Anterior cingulate cortex (tissue), 58 donors: ENCODE results near the gene GTF2H4.
"Not testable (repeated sequence)": the region's sequence is repeated elsewhere in the genome, so short reads cannot be mapped to it uniquely, and the experiment has no call there.

Experiments used
- DNase-seq, 58 donors: peaks; one replicate each; lab custom pipeline; 2025; lab: John Stamatoyannopoulos, UW

The GTF2H4 gene

DNA sequence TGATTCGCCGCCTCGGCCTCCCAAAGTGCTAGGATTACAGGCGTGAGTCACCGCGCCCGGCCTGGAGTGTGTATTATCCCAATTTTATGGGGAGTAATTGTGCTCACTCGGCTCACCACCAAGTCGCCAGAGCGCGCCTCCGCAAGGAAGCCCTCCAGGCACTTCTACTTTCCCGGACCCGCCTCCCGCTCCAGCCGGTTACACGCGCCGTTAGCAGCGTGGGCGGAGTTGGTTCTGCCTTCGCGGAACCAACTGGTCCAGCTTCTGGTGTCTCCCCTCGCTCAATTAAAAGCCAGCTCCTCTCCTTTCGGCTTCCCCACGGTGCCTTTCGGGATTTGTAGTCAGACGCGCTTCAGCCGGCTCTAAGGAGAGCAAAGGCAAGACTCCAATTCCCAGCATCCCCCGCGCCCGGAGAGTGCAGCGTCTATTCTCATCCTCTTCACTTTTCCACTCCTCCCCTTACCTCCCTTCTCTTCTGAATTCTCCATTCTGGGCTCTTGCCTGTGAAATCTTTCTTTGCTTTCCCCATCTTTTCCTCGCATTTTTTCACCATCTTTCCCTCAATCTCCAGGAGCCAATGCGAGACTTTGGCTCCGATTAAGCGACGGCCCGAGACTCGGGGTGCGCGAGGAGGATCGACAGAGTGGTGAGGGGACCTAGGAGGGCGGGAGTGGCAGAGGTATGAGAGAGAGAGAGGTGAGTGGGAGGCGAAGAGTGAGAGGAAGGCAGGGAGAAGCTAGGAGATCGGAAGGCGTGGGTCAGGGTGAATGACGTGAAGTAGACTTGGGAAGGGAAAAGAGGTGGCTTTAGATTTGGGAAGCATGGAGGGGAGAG lies at the start of gene GTF2H4:
Gene GTF2H4, plus strand, starts transcription at position 450 of the 834 bp plus-strand sequence.
- peak; percentile 75 to 99 (median 96) for DNase-seq

GRCh38 chr6:30859726-30860125 lies 48.3 kb upstream of the GTF2H4 start:
- DNase-seq = not testable (repeated sequence)

DNA sequence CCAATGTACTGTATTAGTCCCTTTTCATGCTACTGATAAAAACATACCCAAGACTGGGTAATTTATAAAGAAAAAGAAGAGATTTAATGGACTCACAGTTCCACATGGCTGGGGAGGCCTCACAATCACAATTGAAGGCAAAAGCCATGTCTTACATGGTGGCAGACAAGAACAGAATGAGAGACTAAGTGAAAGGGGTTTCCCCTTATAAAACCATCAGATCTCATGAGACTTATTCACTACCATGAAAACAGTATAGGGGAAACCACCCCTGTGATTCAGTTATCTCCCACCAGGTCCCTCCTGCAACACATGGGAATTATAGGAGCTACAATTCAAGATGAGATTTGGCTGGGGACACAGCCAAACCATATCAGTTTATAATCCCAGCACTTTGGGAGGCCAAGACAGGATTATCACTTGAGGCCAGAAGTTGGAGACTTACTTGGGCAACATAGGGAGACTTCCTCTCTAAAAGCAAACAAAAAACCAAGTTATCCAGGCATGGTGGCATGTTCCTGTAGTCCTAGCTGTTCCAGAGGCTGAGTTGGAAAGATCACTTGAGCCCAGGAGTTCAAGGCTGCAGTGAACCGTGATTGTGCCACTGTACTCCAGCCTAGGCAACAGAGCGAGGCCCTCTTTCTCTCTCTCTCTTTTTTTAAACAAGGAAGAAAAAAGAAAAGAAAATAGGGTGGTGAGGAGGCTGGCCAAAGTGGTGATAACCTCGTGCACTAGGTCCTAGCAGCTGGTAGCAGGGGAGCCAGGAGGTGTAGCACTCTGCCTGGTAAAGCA lies 46.6 kb upstream of the GTF2H4 start:
- no peak for DNase-seq

- DNase-seq = no peak
These were observed 45.7 kb upstream of the GTF2H4 start for GRCh38 chr6:30862156-30862875.

GRCh38 chr6:30864325-30864724 lies 43.7 kb upstream of the GTF2H4 start:
- DNase-seq = no peak

DNA sequence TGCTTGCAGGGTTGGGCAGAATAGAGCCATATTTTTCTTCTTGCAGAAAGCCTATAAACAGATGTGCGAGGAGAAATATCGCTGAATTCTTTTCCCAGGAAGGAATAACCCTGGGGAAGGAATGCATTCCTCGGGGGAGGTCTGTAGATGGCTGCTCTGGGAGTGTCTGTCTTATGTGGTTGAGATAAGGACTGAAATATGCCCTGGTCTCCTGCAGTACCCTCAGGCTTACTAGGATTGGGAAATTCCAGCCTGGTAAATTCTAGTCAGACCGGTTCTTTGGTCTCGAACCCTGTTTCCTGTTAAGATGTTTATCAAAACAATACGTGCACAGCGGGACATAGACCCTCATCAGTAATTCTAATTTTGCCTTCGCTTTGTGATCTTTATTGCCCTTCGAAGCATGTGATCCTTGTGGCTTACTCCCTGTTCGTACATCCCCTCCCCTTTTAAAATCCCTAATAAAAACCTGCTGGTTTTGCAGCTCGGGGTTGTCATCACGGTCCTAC lies 38.7 kb upstream of the GTF2H4 start:
- DNase-seq = not testable (repeated sequence)

- DNase-seq = no peak
These were observed 37.5 kb upstream of the GTF2H4 start for GRCh38 chr6:30870546-30870945.

- DNase-seq = no peak
These were observed 36.3 kb upstream of the GTF2H4 start for GRCh38 chr6:30871592-30872183.

GRCh38 chr6:30873137-30873640 lies 34.8 kb upstream of the GTF2H4 start:
- DNase-seq = no peak

DNA sequence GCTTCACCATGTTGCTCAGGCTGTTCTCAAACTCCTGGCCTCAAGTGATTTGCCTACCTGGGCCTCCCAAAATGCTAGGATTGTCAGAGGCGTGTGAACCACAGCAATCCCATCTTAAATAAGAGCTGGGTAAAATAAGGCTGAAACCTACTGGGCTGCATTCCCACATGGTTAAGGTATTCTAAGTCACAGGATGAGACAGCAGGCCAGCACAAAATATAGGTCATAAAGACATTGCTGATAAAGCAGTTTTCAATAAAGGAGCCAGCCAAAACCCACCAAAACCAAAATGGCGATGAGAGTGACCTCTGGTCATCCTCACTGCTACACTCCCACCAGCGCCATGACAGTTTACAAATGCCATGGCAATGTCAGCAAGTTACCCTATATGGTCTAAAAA lies 34.2 kb upstream of the GTF2H4 start:
- DNase-seq = not testable (repeated sequence)

GRCh38 chr6:30875244-30876038 lies 32.6 kb upstream of the GTF2H4 start:
- DNase-seq = no peak

DNA sequence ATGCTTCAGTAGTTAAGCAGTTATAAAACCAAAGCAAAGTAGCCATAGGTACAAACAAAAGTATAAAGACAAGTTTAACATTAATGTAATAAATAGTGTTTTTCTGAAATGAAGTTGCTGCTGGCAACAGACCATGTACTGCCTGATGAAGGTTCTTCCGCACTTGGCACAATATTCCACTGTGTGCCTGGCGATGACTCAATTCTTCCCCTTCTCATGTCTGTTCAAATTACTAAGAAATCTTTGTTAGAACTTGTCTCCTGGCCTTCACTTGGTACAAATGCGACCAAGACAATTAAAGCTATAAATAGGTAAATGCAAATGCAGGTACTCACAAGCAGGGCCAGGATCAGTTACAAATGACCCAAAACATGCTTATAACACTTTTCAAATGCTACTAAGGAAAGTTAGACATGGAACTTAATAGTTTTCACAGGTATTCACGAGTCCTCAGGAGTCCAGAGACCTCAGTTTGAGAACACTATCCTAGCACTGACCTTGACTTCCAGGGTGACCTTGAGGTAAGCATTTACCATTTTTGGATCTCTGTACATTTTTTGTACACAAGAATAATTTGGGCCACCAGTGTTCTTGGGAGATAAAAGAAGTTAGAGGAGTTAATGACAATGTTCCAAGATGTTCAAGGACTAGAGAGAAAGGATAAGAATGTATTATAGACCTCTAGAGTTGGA lies 31.8 kb upstream of the GTF2H4 start:
- peak in 4 of 58 donors; percentile 2 to 25 (median 8) for DNase-seq

- peak in 55 of 58 donors; percentile 41 to 93 (median 76) for DNase-seq
These were observed 30.4 kb upstream of the GTF2H4 start for GRCh38 chr6:30877419-30878262.

GRCh38 chr6:30879684-30880427 lies 28.2 kb upstream of the GTF2H4 start:
- DNase-seq = no peak

GRCh38 chr6:30880698-30881252 lies 27.2 kb upstream of the GTF2H4 start:
- DNase-seq = peak in 44 of 58 donors; percentile 13 to 73 (median 48)

GRCh38 chr6:30881392-30882203 lies 26.4 kb upstream of the GTF2H4 start:
- DNase-seq = peak in 26 of 58 donors; percentile 8 to 60 (median 22)
